H9 (cell line): ENCODE results near the gene RIC1. TPM values are rescaled to one million over a fixed set of nuclear protein-coding genes. Genes with fewer than 3 reads are reported as not detected.
"Not testable (repeated sequence)": the region's sequence is repeated elsewhere in the genome, so short reads cannot be mapped to it uniquely, and the experiment has no call there.

Source experiments
- DNase-seq: peaks from one replicate; pipeline ENCODE4 v3.0.0-alpha.2; 2017
- H2AFZ ChIP-seq: one replicate; pipeline ENCODE4 v1.6.1; 2013; ENCODE audit warnings: mild to moderate bottlenecking, low read length, control low read depth, moderate library complexity
- H2AK5ac ChIP-seq: 2 replicates; pipeline ENCODE4 v1.6.1; 2013; ENCODE audit warnings: low read length, control low read depth, mixed read lengths; ENCODE audit not compliant: insufficient read length
- H2BK120ac ChIP-seq: one replicate; pipeline ENCODE4 v1.6.1; 2013; ENCODE audit warnings: low read depth, mild to moderate bottlenecking, low read length, control low read depth, inconsistent platforms; ENCODE audit not compliant: poor library complexity, severe bottlenecking
- H2BK12ac ChIP-seq: 2 replicates; pipeline ENCODE4 v1.6.1; 2013; ENCODE audit warnings: low read length, control low read depth, mixed read lengths, low read depth; ENCODE audit not compliant: insufficient read length
- H2BK15ac ChIP-seq: 2 replicates; pipeline ENCODE4 v1.6.1; 2013; ENCODE audit warnings: low read depth, low read length, control low read depth
- H2BK20ac ChIP-seq: one replicate; pipeline ENCODE4 v1.6.1; 2013; ENCODE audit warnings: low read depth, mild to moderate bottlenecking, low read length, control low read depth, inconsistent platforms; ENCODE audit not compliant: poor library complexity, severe bottlenecking
- H2BK5ac ChIP-seq: 2 replicates; pipeline ENCODE4 v1.6.1; 2013; ENCODE audit warnings: low read length, control low read depth, mixed read lengths; ENCODE audit not compliant: insufficient read length
- H3K14ac ChIP-seq: 2 replicates; pipeline ENCODE4 v1.6.1; 2013; ENCODE audit warnings: low read length, control low read depth; ENCODE audit not compliant: insufficient read depth
- H3K18ac ChIP-seq: 2 replicates; pipeline ENCODE4 v1.6.1; 2013; ENCODE audit warnings: low read depth, mild to moderate bottlenecking, mixed read lengths, low read length, control low read depth; ENCODE audit not compliant: insufficient read length
- H3K23ac ChIP-seq: 2 replicates; pipeline ENCODE4 v1.6.1; 2013; ENCODE audit warnings: low read length, control low read depth, mixed read lengths, low read depth; ENCODE audit not compliant: insufficient read length
- H3K23me2 ChIP-seq: 2 replicates; pipeline ENCODE4 v1.6.1; 2013; ENCODE audit warnings: low read depth, mild to moderate bottlenecking, mixed read lengths, low read length, control low read depth; ENCODE audit not compliant: insufficient read length, poor library complexity, severe bottlenecking
- H3K27ac ChIP-seq: 2 replicates; pipeline ENCODE4 v1.5.1; 2013; ENCODE audit warnings: low read length, control low read depth, mixed read lengths, low read depth; ENCODE audit not compliant: insufficient read length
- H3K27me3 ChIP-seq: 2 replicates; pipeline ENCODE4 v1.6.1; 2013; ENCODE audit warnings: low read length, control low read depth, inconsistent platforms; ENCODE audit not compliant: insufficient read depth
- H3K4ac ChIP-seq: 2 replicates; pipeline ENCODE4 v1.6.1; 2013; ENCODE audit warnings: low read depth, mild to moderate bottlenecking, control low read depth, inconsistent platforms, low read length, moderate library complexity
- H3K4me1 ChIP-seq: 2 replicates; pipeline ENCODE4 v1.6.1; 2013; ENCODE audit warnings: low read length, control low read depth, inconsistent platforms; ENCODE audit not compliant: insufficient read depth
- H3K4me2 ChIP-seq: 2 replicates; pipeline ENCODE4 v1.6.1; 2013; ENCODE audit warnings: low read length, control low read depth, mixed read lengths; ENCODE audit not compliant: insufficient read length, insufficient read depth
- H3K56ac ChIP-seq: 2 replicates; pipeline ENCODE4 v1.6.1; 2013; ENCODE audit warnings: low read depth, mild to moderate bottlenecking, mixed read lengths, low read length, control low read depth; ENCODE audit not compliant: insufficient read length
- H3K79me1 ChIP-seq: 2 replicates; pipeline ENCODE4 v1.6.1; 2013; ENCODE audit warnings: low read depth, mild to moderate bottlenecking, moderate library complexity, low read length, control low read depth, inconsistent platforms; ENCODE audit not compliant: insufficient read depth, poor library complexity, severe bottlenecking
- H3K79me2 ChIP-seq: 2 replicates; pipeline ENCODE4 v1.6.1; 2013; ENCODE audit warnings: low read length, control low read depth, inconsistent platforms; ENCODE audit not compliant: insufficient read depth
- H3K9ac ChIP-seq: 2 replicates; pipeline ENCODE4 v1.6.1; 2013; ENCODE audit warnings: low read length, control low read depth, mixed read lengths; ENCODE audit not compliant: insufficient read length; ENCODE audit errors: extremely low read depth
- H3K9me3 ChIP-seq: one replicate; pipeline ENCODE4 v1.6.1; 2013; ENCODE audit warnings: low read depth, low read length, inconsistent platforms; ENCODE audit not compliant: control insufficient read depth
- H3T11ph ChIP-seq: one replicate; pipeline ENCODE4 v1.6.1; 2013; ENCODE audit warnings: mild to moderate bottlenecking, low read length, control low read depth, inconsistent platforms
- H4K20me1 ChIP-seq: one replicate; pipeline ENCODE4 v1.6.1; 2013; ENCODE audit not compliant: control insufficient read depth, insufficient read length, insufficient read depth
- H4K5ac ChIP-seq: 2 replicates; pipeline ENCODE4 v1.6.1; 2013; ENCODE audit warnings: low read depth, mild to moderate bottlenecking, mixed read lengths, low read length, control low read depth; ENCODE audit not compliant: insufficient read length
- H4K8ac ChIP-seq: replicated peaks from 2 replicates; pipeline ENCODE4 v1.6.1; 2013; ENCODE audit warnings: low read length, control low read depth, mixed read lengths, low read depth; ENCODE audit not compliant: insufficient read length
- H4K91ac ChIP-seq: 2 replicates; pipeline ENCODE4 v1.6.1; 2013; ENCODE audit warnings: low read depth, mild to moderate bottlenecking, moderate library complexity, mixed read lengths, low read length, control low read depth; ENCODE audit not compliant: insufficient read length
- H3K27ac Mint-ChIP-seq, 3 experiments: 2 replicates in 2 of 3; 3 replicates in 1 of 3; pipeline ENCODE4 v1.8.0; 2020 to 2021; ENCODE audit warnings: mixed read lengths in 3 of 3, mild to moderate bottlenecking in 1 of 3, moderate library complexity in 1 of 3
- H3K27me3 Mint-ChIP-seq: 2 replicates; pipeline ENCODE4 v1.8.0; 2021; ENCODE audit warnings: low read depth, mild to moderate bottlenecking, moderate library complexity, mixed read lengths
- H3K36me3 Mint-ChIP-seq, 3 experiments: 2 replicates in 2 of 3; 3 replicates in 1 of 3; pipeline ENCODE4 v1.8.0; 2020 to 2021; ENCODE audit warnings: low read depth in 3 of 3, mixed read lengths in 3 of 3; ENCODE audit not compliant: insufficient read depth in 1 of 3
- H3K4me1 Mint-ChIP-seq, 2 experiments: 2 replicates each; pipeline ENCODE4 v1.8.0; 2020; ENCODE audit warnings: mixed read lengths in 2 of 2
- H3K4me3 Mint-ChIP-seq, 2 experiments: 2 replicates in 1 of 2; 3 replicates in 1 of 2; pipeline ENCODE4 v1.8.0; 2020 to 2021; ENCODE audit warnings: mild to moderate bottlenecking in 2 of 2, mixed read lengths in 2 of 2, moderate library complexity in 1 of 2
- H3K9me3 Mint-ChIP-seq, 2 experiments: 2 replicates in 1 of 2; 3 replicates in 1 of 2; pipeline ENCODE4 v1.8.0; 2020; ENCODE audit warnings: mild to moderate bottlenecking in 2 of 2, mixed read lengths in 2 of 2, moderate library complexity in 1 of 2
- WGBS: extraction: QIAGEN DNeasy Blood & Tissue Kit; methylation state at CpG from one replicate; pipeline ENCODE4 v1.1.7; 2013; ENCODE audit warnings: missing lambda C conversion rate, low lambda C conversion rate, mixed read lengths; ENCODE audit not compliant: insufficient read length; ENCODE audit errors: extremely low coverage; 5-methylcytosine and 5-hydroxymethylcytosine counted together
- total RNA-seq: library from RNA; stranded (reverse); gene quantifications from 2 replicates; pipeline ENCODE4 v1.2.1, GENCODE V29; 2021
- TF ChIP-seq, protein P1 (sequence below): fragments of 200-600 bp; sonication (generic); conservative IDR thresholded peaks from 3 replicates; pipeline ENCODE4 v1.8.0; 2021; ENCODE audit warnings: antibody characterized with exemption, mild to moderate bottlenecking

Gene RIC1
- total RNA-seq, 1 experiment from 2014 or later: 13.7 TPM

DNA sequence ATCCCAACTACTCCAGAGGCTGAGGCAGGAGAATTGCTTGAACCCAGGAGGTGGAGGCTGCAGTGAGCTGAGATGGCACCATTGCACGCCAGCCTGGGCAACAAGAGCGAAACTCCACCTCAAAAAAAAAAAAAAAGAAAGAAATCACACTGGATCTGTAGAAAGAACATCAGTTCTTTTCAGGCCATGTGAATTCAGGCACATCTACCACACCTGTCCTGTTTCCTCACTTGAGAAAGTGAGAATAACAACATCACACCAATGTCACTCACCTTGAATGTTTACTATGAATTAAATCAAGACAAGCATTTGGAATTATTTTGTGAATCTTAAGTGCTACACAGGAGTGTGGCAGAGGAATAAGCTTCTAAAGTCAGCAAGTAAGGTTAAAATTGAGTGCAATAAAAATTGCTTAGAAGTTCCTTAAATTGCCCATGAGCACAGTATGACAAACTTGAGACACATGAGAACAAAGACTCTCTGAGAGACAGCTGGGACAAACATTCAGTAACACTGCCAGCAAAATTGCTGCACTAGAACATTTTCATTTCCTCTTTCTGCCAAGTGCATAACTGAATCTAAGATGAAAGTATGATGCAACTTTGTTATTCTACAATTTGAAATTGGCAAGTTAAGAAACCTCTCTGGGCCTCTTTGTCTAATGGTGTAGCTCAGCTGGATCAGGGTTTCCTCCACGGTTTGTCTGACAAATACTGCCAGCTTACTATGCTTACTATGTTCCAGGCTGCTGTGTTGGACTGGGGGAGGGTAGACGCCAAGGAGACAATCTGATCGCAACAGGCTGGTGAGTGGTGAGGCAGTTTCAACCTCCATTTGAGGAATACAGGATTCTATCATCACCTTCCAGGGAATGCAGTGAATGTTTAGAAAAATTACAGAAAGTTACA is 1.9 kb upstream of the RIC1 start:
- H3K4me1 Mint-ChIP-seq: peaks cover 22% of the 10 kb centered on the region in 2 experiments
- Histone ChIP-seq H4K91ac (no peak overlapping the region), H2BK12ac (no peak overlapping the region), H4K5ac (no peak overlapping the region), H2BK5ac (no peak overlapping the region), H3K9me3 (no peaks in the 10 kb centered on the region), H3K56ac (no peak overlapping the region), H3K4ac (no peak overlapping the region), H3K14ac (no peak overlapping the region), H3K79me2 (peaks cover 2% of the 10 kb centered on the region; the same call in 1 of the 2 replicates), H2BK20ac (no peak overlapping the region), H2BK15ac (no peak overlapping the region), H3K18ac (no peak overlapping the region), H3K23me2 (peaks cover 11% of the 10 kb centered on the region), H3K4me1 (no peaks in the 10 kb centered on the region), H3K79me1 (no peaks in the 10 kb centered on the region), H2AFZ (no peak overlapping the region), H3T11ph (no peak overlapping the region), H2AK5ac (no peak overlapping the region), H3K23ac (no peak overlapping the region), H4K20me1 (no peaks in the 10 kb centered on the region), H3K4me2 (no peak overlapping the region), H3K9ac (no peak overlapping the region), H4K8ac (no peak overlapping the region), H2BK120ac (no peak overlapping the region), H3K27me3 (no peaks in the 10 kb centered on the region), H3K27ac (no peak overlapping the region)
- peak overlapping the region in 1 of 3 experiments; percentile 20; a peak in 1 of 7 replicates for H3K27ac Mint-ChIP-seq
- DNase-seq: no peak
- TF ChIP-seq, protein P1, sequence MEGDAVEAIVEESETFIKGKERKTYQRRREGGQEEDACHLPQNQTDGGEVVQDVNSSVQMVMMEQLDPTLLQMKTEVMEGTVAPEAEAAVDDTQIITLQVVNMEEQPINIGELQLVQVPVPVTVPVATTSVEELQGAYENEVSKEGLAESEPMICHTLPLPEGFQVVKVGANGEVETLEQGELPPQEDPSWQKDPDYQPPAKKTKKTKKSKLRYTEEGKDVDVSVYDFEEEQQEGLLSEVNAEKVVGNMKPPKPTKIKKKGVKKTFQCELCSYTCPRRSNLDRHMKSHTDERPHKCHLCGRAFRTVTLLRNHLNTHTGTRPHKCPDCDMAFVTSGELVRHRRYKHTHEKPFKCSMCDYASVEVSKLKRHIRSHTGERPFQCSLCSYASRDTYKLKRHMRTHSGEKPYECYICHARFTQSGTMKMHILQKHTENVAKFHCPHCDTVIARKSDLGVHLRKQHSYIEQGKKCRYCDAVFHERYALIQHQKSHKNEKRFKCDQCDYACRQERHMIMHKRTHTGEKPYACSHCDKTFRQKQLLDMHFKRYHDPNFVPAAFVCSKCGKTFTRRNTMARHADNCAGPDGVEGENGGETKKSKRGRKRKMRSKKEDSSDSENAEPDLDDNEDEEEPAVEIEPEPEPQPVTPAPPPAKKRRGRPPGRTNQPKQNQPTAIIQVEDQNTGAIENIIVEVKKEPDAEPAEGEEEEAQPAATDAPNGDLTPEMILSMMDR: no peak
- H3K9me3 Mint-ChIP-seq: no peaks in the 10 kb centered on the region
- no peaks in the 10 kb centered on the region for H3K27me3 Mint-ChIP-seq
- no peaks in the 10 kb centered on the region; a peak in 1 of 7 replicates for H3K36me3 Mint-ChIP-seq
- no CpG with 5 or more reads among the region's 5 CpGs for WGBS
- peak overlapping the region in 1 of 2 experiments; percentile 61; a peak in 3 of 5 replicates for H3K4me3 Mint-ChIP-seq

DNA sequence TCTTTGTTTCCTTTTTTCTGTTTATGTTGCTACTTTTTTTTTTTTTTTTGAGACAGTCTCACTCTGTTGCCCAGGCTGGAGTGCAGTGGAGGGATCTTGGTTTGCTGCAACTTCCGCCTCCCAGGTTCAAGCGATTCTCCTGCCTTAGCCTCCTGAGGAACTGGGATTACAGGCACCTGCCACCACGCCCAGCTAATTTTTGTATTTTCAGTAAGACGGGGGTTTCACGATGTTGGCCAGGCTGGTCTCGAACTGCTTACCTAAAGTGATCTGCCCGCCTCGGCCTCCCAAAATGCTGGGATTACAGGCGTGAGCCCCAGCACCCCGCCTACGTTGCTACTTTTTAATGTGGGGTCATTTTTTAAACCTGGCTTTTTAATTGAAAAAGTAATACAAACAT is 1.2 kb upstream of the RIC1 start:
- not testable (repeated sequence) for H3K4ac ChIP-seq, H2AK5ac ChIP-seq, H4K20me1 ChIP-seq, H3K56ac ChIP-seq, H3K27me3 Mint-ChIP-seq, H2BK120ac ChIP-seq, H4K5ac ChIP-seq, H3K9me3 ChIP-seq, H3K9me3 Mint-ChIP-seq, DNase-seq, H2BK15ac ChIP-seq, H4K8ac ChIP-seq, H3K18ac ChIP-seq, H3K27ac ChIP-seq, H3K79me1 ChIP-seq, H3K9ac ChIP-seq, H3K14ac ChIP-seq, H2AFZ ChIP-seq, H3K4me1 ChIP-seq, H3K23ac ChIP-seq, H2BK12ac ChIP-seq, H2BK20ac ChIP-seq, H4K91ac ChIP-seq, H2BK5ac ChIP-seq, H3T11ph ChIP-seq, H3K36me3 Mint-ChIP-seq, H3K27me3 ChIP-seq, H3K79me2 ChIP-seq
- Histone ChIP-seq H3K4me2 (peak overlapping the region; percentile 97), H3K23me2 (peaks cover 11% of the 10 kb centered on the region)
- WGBS: no CpG with 5 or more reads among the region's 11 CpGs
- peak overlapping the region; percentile 80 to 89 for H3K4me3 Mint-ChIP-seq
- H3K27ac Mint-ChIP-seq: peak overlapping the region in 1 of 3 experiments; percentile 89; a peak in 1 of 7 replicates
- H3K4me1 Mint-ChIP-seq: peaks cover 23 to 24% of the 10 kb centered on the region in 2 experiments
